Glutamatergic neuron (in vitro differentiated cells): ENCODE measurements around the gene PLTP. TPM values are rescaled to one million over a fixed set of nuclear protein-coding genes. Genes with fewer than 3 reads are reported as not detected.

Source experiments
- DNase-seq: peaks from one replicate; pipeline ENCODE4 v3.0.0; 2022
- H3K27ac Mint-ChIP-seq: one replicate; pipeline ENCODE4 v1.8.0; 2020; ENCODE audit warnings: mild to moderate bottlenecking, mixed read lengths, inconsistent platforms; ENCODE audit not compliant: unreplicated experiment
- H3K27me3 Mint-ChIP-seq: one replicate; pipeline ENCODE4 v1.8.0; 2020; ENCODE audit warnings: mild to moderate bottlenecking, moderate library complexity, mixed read lengths, inconsistent platforms; ENCODE audit not compliant: unreplicated experiment
- H3K36me3 Mint-ChIP-seq: one replicate; pipeline ENCODE4 v1.8.0; 2020; ENCODE audit warnings: mild to moderate bottlenecking, mixed read lengths, inconsistent platforms; ENCODE audit not compliant: unreplicated experiment
- H3K4me1 Mint-ChIP-seq: one replicate; pipeline ENCODE4 v1.8.0; 2020; ENCODE audit warnings: mild to moderate bottlenecking, low read depth, mixed read lengths, inconsistent platforms; ENCODE audit not compliant: unreplicated experiment
- H3K4me3 Mint-ChIP-seq: one replicate; pipeline ENCODE4 v1.8.0; 2020; ENCODE audit warnings: mild to moderate bottlenecking, mixed read lengths, inconsistent platforms; ENCODE audit not compliant: unreplicated experiment
- H3K9me3 Mint-ChIP-seq: one replicate; pipeline ENCODE4 v1.8.0; 2020; ENCODE audit warnings: mild to moderate bottlenecking, moderate library complexity, mixed read lengths, inconsistent platforms; ENCODE audit not compliant: unreplicated experiment
- total RNA-seq: library from RNA; stranded (reverse); fragmentation: NEBNext Ultra II Directional; extraction: Animal tissue kit (Norgen Biotek cat#: 25700); gene quantifications from one replicate; pipeline ENCODE4 v1.2.1, GENCODE V29; 2021; ENCODE audit not compliant: unreplicated experiment
- TF ChIP-seq, protein P1 (sequence below): fragments of 200-600 bp; sonication (generic); IDR thresholded peaks from one replicate; pipeline ENCODE4 v1.5.0; 2021; ENCODE audit not compliant: partially characterized antibody, unreplicated experiment

The PLTP gene
- total RNA-seq, 1 donor from 2014 or later = 29.7 TPM

GRCh38 chr20:45910670-45911485 is 1.1 kb downstream of the PLTP start:
- TF ChIP-seq, protein P1, sequence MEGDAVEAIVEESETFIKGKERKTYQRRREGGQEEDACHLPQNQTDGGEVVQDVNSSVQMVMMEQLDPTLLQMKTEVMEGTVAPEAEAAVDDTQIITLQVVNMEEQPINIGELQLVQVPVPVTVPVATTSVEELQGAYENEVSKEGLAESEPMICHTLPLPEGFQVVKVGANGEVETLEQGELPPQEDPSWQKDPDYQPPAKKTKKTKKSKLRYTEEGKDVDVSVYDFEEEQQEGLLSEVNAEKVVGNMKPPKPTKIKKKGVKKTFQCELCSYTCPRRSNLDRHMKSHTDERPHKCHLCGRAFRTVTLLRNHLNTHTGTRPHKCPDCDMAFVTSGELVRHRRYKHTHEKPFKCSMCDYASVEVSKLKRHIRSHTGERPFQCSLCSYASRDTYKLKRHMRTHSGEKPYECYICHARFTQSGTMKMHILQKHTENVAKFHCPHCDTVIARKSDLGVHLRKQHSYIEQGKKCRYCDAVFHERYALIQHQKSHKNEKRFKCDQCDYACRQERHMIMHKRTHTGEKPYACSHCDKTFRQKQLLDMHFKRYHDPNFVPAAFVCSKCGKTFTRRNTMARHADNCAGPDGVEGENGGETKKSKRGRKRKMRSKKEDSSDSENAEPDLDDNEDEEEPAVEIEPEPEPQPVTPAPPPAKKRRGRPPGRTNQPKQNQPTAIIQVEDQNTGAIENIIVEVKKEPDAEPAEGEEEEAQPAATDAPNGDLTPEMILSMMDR = no peak
- no peaks in the 10 kb centered on the region for H3K36me3 Mint-ChIP-seq
- H3K27me3 Mint-ChIP-seq = peaks cover 4% of the 10 kb centered on the region
- peak overlapping the region; percentile 83 for H3K4me3 Mint-ChIP-seq
- H3K9me3 Mint-ChIP-seq = peaks cover 1% of the 10 kb centered on the region
- peak overlapping the region; percentile 91 for H3K27ac Mint-ChIP-seq
- peak; percentile 95 for DNase-seq
- peaks cover 3% of the 10 kb centered on the region for H3K4me1 Mint-ChIP-seq

GRCh38 chr20:45909817-45910669 is 1.9 kb downstream of the PLTP start:
- peak overlapping the region; percentile 91 for H3K27ac Mint-ChIP-seq

GRCh38 chr20:45909336-45909808 is 2.6 kb downstream of the PLTP start:
- Mint-ChIP-seq H3K4me1 (peaks cover 3% of the 10 kb centered on the region), H3K4me3 (no peak overlapping the region), H3K9me3 (peaks cover 3% of the 10 kb centered on the region), H3K27me3 (peaks cover 4% of the 10 kb centered on the region), H3K36me3 (no peaks in the 10 kb centered on the region), H3K27ac (no peak overlapping the region)
- DNase-seq = no peak
- TF ChIP-seq, protein P1 = no peak

More at GRCh38 chr20:45909817-45910669, 1.9 kb downstream of the PLTP start:
- peaks cover 4% of the 10 kb centered on the region for H3K27me3 Mint-ChIP-seq
- H3K4me1 Mint-ChIP-seq = peaks cover 3% of the 10 kb centered on the region
- no peak for DNase-seq
- H3K4me3 Mint-ChIP-seq = peak overlapping the region; percentile 83
- TF ChIP-seq, protein P1 = no peak
- peaks cover 2% of the 10 kb centered on the region for H3K9me3 Mint-ChIP-seq
- no peaks in the 10 kb centered on the region for H3K36me3 Mint-ChIP-seq

- Mint-ChIP-seq H3K27me3 (peaks cover 4% of the 10 kb centered on the region), H3K9me3 (peaks cover 3% of the 10 kb centered on the region), H3K27ac (no peak overlapping the region), H3K4me3 (no peak overlapping the region), H3K4me1 (peaks cover 3% of the 10 kb centered on the region), H3K36me3 (no peaks in the 10 kb centered on the region)
- TF ChIP-seq, protein P1 = no peak
- no peak for DNase-seq
Observed at GRCh38 chr20:45908084-45908483, 3.9 kb downstream of the PLTP start.
